NCI-H345 treated with DMSO at 0.1 percent for 48 hours (cell line): Measurements from ENCODE around the gene ANKRD52.
"Not testable (repeated sequence)": the region's sequence is repeated elsewhere in the genome, so short reads cannot be mapped to it uniquely, and the experiment has no call there.

Source experiments
- DNase-seq: peaks from one replicate; lab custom pipeline; 2025; ENCODE audit not compliant: unreplicated experiment; lab: John Stamatoyannopoulos, UW

Gene ANKRD52

DNA sequence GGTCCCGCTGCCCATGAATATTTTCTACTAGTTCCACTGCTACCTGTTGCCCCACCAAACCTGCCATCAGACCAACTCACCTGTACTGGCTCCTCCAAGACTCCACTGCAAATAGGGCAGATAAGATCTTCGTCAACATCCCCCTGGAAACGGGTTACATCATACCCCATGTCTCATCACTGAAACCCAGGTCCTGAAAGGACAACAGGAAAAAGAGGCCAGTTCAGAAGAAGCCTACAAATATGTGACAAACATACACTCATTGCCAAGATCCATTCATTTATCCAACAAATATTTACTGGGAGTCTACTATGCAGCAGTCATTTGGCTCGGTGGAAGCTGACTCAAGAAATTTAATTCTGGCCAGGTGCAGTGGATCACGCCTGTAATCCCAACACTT lies 44.3 kb downstream of the ANKRD52 start:
- no peak for DNase-seq

DNA sequence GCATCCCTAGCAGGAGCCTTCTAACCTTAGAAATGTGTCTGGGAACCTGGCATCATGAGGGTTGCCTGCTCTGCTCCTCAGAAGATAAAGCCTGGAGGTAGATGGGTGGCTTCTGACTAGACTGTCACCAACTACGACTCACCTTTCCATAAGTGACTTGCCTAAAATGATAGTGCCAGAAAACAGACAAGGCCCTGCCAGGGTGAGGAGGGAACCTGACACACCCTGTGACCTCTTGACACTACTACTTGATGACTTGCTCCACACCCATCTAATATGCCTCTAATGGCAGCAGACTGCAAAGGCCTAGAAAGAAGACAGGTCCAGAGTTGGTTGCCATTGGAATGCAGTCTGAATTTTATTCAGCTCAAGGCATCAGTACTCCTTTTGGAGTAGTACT lies 45.8 kb downstream of the ANKRD52 start:
- DNase-seq = no peak

DNA sequence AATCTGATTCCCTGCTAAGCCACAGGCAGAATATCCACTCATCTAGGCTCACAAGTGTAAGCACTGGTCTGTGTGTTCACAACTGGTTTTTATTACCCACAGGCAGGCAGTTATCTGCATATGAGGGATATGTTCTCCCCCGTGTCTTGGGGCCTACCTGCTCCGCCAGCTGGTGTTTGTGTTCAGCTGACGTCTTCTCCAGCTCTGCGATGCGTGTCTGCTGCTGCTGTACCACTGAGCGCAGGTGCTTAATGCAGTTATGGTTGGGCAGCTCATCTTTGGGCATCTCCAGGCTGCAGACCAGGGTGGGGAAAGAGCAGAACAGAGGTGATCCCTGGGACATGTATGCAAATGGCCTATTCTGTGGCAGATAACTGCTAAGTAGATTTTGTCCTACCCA lies 50.2 kb downstream of the ANKRD52 start:
- DNase-seq = no peak

DNA sequence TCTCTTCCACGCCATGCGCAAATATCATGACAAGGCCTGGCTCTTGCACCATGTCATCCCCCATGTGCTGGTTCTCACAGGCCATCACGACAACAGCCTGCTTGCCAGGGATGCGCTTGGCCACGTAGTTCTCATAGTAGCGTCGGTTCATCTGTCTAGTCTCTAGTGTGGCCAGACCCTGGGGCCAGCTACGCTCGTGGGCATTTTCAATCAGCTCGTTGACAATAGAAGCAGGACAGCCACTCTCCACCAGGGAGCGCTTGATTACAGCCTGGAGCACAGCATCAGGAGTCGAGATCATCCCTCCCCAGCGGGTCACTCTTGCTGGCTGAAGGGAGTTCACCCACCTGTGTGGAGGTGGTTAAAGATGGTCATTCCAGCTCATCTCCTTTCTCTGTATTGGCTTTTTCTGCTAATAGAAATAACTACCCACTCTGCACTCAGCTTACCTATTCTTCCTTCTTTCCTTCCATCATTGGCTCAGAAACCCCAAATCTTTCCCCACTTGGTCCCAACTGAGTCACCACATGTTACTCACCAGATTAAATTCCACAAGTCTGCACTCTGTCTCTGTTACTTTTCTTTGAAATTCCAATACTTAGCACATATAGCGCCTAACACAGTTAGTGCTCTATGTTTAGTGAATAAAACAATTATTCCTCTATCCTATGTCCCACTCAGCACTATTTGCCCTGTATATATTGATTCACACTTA lies 51.6 kb downstream of the ANKRD52 start:
- DNase-seq = no peak

DNA sequence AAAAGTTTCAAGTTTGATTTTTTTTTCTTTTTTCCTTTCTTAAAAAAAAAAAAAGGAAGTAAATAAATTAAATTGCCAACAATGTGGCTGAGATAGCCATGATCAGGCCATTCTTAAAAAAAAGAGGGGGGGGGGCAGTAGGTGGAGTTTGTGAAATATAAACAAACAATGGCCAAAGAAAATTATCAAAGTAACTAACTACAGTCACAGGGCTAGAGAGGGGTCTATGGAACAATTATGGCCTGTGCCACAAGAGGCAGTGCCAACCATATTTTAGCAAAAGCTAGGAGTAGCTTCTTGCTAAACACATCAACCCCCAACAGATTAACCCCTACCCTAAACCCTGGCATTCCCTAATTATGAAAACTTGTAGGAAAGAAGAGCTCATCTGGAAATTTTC lies 52.7 kb downstream of the ANKRD52 start:
- DNase-seq = no peak

DNA sequence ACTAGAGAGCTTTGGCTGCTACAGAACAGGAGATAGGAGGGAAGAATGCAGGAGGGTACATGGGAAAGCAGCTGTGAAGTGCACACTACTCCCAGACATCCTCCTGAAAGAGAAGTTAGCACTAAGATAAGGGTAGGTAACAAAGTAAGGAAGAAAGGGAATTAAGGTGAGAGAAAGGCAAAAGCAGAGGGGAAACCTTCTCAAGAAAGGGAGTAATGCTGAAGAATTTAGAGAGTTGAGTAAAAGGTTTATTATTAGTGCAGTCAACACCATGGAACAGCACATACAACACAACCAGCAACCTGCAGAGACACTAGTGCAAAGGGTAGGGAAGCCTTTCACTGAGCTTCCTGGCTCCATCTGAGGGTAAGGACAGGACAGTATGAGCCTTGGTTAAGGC lies 53.9 kb downstream of the ANKRD52 start:
- DNase-seq = no peak

DNA sequence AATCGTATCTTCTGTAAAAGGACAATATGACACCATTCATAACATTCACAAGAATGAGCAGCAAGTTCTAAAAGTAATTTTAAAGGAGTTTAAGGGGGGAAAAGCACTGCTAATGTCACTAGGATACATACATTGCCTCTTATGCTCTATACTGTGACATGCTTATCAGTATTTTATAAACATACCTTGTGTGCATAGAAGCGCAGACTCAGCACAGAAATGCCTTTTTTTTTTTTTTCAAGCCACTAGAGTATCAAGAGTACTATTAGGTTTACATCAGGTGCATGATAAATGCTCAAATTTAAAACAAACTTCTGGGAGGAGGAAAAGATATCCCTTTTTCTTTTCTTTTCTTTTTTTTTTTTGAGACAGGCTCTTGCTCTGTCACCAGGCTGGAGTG lies 55.3 kb downstream of the ANKRD52 start:
- DNase-seq = no peak

DNA sequence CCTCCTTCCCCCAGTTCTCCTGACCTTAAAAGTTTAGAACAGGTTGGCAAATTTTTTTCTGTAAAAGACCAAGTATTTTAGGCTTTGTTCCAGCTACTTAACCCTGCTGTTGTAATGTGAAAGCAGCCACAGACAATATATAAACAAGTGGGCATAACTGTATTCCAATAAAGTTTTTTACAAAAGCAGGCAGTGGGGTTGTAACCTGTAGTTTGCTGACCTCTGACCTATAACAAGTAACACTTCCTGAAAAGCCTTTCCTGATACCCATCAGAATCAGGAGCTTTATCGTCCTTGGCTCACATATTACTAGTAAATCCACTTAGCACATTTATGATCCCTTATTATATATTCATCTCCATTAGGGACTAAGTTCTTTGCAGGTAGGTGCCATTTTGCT lies 55.8 kb downstream of the ANKRD52 start:
- DNase-seq = no peak

DNA sequence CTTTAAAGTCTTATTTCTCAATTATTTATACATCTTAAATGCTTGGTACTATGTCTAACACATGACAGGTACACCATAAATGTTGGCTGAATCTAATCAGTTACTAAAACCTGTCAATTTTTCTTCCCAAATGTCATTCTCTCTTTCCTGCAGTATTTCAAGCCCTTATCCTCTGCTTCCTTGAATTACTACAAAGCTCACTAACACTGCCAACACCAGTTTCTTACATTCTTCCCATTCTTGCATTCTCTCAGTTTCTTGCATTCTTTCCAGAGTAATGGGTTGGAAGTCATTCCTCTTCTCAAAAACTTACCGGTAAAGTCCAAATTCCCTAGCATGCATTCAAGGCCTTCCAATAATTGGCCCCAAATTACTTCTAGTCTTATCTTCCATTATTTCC lies 59.3 kb downstream of the ANKRD52 start:
- no peak for DNase-seq

DNA sequence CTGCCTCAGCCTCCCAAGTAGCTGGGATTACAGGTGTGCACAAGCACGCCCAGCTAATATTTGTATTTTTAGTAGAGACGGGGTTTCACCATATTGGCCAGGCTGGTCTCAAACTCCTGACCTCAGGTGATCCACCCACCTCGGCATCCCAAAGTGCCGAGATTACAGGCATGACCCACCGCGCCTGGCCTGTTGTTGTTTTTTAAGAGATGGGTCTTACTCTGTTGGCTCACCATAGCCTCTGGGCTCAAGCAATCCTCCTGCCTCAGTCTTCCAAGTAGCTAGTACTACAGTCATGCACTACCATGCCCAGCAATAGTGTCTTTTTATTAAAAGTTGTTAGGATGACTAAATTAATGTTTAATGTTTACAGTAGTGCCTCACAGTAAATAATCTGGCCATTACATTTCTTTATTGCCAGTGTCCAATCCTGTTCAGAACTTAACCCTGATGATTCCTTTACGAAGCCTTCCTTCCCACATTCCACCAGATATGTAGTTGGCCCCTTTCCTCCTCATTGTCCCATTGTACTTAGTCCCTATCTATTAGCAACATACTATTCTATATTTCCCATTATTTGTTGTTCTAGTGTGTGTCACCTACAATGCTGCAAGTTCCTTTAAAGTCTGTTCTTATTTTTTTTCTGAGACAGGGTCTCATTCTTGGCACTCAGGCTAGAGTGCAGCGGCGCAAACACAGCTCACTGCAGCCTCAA lies 60.1 kb downstream of the ANKRD52 start:
- DNase-seq = no peak

DNA sequence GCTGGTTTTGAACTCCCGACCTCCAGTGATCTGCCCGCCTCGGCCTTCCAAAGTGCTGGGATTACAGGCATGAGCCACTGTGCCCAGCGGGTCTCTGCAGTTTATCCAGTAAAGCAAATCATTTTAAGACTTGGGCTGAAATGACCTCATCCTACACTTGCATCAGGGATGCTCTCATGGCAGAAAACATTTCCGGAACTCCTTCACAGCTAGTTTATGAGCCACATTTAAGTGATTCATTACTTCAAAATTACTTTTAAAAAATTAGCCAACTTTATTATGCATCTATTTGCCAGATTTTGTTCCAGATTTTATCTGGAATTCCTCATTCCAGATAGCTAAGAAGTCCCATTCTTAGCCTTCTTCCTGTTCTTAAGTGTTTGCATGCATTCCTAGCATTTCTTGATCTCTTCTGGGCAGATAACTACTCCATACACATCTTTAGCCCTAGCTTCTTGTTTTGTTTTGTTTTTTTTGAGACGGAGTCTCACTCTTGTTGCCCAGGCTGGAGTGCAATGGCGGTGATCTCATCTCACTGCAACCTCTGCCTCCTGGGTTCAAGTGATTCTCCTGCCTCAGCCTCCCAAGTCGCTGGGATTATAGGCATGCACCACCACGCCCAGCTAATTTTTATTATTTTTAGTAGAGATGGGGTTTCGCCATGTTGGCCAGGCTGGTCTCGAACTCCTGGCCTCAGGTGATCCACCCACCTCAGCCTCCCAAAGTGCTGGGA lies 61.2 kb downstream of the ANKRD52 start:
- not testable (repeated sequence) for DNase-seq

DNA sequence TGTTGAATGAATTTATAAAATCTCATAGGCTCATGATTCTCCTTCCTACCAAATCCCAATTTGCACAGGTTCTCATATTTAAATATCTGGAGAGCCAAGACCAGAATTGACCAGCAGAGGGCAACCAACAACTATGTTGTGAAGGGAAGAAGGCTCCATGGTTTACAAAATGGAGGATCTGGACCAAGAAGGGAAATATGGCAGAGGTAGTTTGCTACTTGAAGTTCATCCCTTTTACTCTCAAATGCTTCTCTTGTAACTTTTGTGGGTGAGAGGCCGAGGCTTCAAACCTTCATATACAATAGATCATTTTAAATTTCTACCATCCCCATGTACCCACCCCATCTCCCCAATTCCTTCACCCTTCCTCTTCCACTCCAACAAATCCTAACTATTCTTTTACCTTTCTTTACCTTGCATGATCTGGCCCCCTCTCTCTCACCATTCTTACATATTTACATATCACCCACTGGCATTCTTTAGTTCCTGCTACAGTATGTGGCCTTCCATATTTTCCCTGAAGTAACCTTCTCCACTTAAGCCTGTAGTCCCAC lies 65.1 kb downstream of the ANKRD52 start:
- DNase-seq = peak; percentile 62

DNA sequence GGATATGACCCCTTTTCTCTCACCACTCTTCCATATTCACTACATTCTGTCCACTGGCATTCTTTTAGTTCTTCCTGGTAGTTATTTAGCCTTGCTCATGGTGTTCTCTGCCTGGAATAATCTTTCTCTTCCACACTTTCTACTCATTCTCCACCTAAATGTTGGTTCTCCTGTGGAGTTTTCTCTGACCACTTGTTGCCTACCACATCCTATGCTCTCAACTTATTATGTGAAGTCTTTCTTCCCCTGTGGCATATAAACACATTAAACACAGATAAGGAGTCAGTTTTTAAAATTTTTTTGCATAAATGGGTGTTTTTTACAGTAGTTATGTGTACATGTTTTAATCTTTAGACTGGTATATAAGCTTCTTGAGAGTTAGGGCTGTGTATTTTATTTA lies 65.6 kb downstream of the ANKRD52 start:
- no peak for DNase-seq

DNA sequence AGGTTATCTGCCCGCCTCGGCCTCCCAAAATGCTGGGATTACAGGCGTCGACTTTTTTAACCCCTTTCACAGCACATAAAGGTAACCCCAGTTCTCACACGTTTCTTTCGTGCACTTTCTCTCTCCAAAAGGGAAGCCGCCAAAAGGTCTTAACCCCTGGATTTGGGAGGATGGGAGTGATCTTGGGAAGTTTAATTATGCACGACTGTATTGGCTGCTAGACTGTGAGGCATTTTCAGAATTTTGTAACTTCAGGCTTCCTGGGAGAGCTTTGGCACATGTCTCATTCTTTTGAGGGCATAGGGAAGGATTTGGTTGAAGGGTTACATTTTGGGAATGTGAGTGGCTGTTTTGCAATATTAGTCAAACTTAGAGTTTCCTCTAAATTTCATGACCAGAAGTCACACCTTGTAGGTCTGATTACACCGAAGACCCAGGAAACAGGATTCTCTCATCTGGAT lies 67.5 kb downstream of the ANKRD52 start:
- no peak for DNase-seq

DNA sequence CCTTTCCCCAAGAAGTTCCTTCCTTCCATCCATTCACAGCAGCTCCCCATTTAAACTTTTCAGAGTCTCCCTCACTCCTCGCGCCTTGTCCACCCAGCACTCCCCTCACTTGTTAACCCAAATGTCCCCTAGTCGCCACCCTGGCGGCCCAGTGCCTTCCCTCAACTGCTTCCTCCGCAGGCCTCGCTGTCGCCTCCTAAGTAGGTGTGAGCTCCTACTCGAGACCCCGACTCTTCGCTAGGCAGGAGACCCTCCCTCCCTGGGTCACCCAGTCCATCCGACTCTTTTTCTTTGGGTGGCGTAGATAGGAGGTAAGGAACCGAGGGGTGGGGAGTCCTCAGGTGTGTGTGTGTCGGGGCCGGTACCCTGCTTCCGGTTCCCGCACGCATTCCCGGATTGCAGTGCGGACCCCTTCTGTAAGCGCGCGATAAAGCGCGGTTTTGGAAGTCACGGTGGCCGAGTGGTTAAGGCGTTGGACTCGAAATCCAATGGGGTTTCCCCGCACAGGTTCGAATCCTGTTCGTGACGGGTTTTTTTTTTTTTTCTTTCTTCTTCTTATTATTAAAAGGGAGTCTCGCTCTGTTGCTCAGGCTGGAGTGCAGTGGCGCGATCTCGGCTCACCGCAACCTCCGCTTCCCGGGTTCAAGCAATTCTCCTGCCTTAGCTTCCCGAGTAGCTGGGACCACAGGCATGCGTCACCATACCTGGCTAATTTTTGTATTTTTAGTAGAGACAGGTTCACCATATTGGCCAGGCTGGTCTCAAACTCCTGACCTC lies 68.1 kb downstream of the ANKRD52 start:
- DNase-seq = peak; percentile 61

DNA sequence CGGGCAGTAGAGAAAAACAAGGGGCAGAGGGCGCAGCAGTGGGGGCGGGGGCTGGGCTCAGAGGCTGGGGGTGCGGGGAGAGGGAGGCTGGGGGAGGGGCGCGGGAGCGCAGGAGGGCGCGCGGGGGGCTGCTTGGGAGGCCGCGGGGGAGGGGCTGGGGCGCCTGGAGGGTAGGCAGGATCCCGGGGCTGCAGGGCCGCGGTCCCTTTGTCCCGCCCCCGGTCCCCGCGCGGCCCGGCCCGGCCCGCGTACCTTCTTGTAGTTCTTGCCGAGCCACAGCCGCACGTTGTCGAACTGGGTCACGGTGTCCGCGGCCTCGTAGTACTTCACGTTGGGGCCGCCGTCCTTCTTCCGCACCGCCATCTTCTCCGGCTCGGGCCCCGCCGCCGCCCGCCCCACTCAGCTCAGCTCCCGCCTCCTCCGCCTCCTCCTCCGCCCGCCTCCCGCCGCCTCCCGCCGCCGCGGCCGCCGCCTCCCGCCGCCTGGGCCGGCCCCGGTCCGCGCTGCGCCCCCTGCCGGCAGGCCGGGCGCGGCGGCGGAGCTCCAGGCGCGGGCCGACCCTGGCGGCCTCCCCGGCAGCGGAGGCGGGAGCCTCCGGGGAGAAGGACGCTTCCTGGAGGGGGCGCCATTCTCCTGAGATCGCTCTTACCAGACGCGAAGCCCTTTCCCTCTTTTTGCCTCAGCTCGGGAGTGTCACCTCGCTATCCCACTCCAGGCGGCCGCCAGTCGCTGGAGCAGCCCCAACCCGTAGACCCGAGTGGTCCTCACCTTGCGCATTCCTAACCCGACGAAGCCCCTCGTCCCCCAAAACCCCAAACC lies 68.9 kb downstream of the ANKRD52 start, which contains the start of gene SMARCC2:
Gene SMARCC2 (minus strand): TSS at position 385 of the 819 bp plus-strand sequence. CDS start 22 bp downstream, at position 363.
- DNase-seq = peak; percentile 69

DNA sequence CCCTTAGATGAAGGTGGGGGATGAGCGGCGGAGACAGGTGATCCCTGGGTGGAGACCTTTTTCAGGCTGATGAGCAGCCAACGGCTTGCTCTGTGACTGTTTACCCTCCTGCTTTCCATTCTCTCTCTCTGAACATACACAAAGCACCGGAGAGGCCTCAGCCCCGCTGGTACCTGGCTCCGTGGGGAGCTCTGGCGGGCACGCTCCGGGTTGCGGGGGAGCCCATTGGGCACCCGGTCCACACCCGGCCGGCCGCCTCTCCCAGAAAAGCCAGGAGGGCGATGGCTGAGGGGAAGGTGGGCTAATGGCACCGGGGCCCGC lies 69.4 kb downstream of the ANKRD52 start:
- no peak for DNase-seq

DNA sequence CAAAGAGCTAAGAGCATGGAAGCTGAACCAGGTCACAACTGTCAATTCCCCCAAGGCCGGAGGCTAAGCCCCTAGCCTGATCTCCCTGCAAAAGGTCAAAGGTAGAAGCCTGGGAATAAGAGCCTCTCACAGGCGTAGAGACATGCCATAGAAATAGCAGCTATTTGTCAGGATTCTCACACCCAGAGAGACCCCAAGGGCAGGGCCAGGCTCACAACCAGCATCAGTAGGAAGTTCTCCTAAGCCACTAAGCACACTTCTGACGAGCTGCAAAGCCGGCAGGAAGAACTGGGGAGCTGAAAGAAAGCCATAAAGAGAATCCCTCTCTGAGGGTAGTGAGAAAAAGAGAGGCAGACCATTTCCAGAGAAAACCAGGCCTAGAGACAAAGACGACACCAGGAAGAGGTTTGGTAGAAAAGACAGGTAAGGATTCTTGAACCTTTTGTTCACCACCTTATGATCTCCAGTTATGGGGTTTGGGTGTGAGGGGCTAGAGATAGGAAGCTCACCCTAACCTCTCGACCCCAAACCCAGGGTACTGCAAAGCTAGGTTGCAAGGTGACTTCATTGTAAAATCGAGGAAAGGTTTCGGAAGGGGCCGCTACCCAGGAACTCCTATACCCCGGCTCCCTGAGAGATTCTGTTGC lies 69.9 kb downstream of the ANKRD52 start:
- DNase-seq = no peak
